ENCODE measurements around the gene BEND5.

The BEND5 gene

DNA sequence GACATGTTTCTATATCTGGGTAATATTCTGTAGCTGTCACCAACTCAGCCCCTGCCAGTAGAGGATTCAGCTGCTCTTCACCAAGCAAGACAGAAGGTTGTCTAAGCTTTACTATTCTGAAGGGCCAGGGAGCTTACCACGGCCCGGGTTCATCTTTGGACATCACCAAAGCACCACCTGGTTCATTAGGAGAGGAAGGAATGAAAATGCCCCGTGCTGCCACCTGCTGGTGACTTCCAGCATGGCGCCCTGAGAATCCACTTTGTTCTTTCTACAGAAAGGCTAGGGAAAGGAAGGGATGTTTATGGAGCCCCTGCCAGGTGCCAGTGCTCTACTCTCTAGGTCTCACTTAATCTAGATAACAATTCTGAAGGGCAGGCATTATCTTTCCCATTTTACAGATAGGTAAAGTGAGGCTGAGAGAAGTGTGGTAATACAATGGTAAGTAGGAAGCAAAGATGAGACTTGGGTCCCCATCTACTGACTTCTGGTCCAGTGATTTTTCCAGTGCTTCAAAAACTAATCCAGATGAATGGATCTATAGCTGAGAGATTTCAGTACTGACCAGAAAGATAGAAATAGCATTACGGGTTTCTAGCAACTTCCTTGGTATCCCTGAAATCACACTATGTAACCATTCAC lies 79.5 kb downstream of the BEND5 start:
- H3K9me3 ChIP-seq: no peaks in the 10 kb centered on the region
- H3K27ac ChIP-seq: no peak overlapping the region
- no peaks in the 10 kb centered on the region for H3K36me3 ChIP-seq
- H3K4me1 ChIP-seq (ENCODE audit: control insufficient read depth in 1 of 2, insufficient read depth in 1 of 2, low read depth in 1 of 2, low read length in 1 of 2): no peaks in the 10 kb centered on the region
- TF ChIP-seq CTCF (IDR thresholded peaks at IDR 0.05): peak; percentile 82
- no peak overlapping the region for H3K4me3 ChIP-seq (ENCODE audit: low read depth in 1 of 2, low read length in 1 of 2)
- no peaks in the 10 kb centered on the region for H3K27me3 ChIP-seq

DNA sequence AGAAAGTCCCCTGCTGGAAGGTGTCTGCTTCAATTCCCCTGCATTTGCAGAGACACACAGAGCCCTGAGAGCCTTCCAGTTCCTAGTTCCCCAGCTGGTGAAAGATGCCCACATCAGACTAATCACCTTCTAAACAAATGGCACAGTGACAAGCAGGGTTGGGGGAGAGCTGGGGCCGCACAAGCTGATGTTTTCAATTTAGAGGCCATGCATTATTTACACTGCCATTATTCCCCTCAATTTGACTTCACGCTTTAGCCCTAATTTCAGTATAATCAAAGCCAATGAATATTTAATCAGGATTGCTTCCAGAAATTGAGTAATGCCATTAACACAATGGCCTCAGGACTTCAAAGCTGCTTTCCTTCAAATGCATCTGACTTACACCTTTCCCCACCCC lies 81.5 kb downstream of the BEND5 start:
- no peaks in the 10 kb centered on the region for H3K9me3 ChIP-seq
- H3K4me3 ChIP-seq (ENCODE audit: low read depth in 1 of 2, low read length in 1 of 2): no peak overlapping the region
- H3K27me3 ChIP-seq: no peaks in the 10 kb centered on the region
- H3K36me3 ChIP-seq: no peaks in the 10 kb centered on the region
- TF ChIP-seq CTCF (IDR thresholded peaks at IDR 0.05): no peak
- no peak overlapping the region for H3K27ac ChIP-seq
- no peaks in the 10 kb centered on the region for H3K4me1 ChIP-seq (ENCODE audit: control insufficient read depth in 1 of 2, insufficient read depth in 1 of 2, low read depth in 1 of 2, low read length in 1 of 2)

DNA sequence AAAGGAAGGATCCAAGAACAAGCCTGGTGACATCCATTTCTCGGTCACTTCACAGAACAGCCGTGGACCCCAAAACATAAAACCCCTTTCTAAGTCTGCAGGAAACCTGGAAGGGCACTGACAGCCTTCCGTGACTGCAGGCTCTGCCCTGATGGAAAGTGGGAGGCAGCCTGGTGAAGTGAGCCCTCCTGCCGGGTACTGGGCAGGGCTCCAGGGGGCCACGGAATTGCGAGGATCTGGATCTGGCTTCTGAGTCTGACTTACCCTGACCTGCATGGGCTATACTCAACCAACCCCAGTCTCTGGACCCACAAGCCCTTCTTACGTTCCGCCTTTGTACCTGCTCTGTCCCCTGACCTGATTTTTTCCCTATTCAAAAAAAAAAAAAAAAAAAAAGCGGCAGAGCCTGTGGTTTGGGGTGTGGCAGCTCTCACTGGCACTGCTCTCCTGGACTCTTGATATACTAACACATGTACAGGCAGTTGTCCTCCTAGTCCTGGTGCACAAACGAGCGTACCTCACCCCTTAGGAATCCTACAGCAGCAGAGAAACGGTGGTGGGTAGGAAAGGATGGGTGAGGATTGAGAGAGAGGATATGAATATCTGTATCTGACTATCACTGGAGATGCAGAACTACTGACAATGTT lies 82.9 kb downstream of the BEND5 start:
- no peak overlapping the region for H3K4me3 ChIP-seq (ENCODE audit: low read depth in 1 of 2, low read length in 1 of 2)
- no peak for TF ChIP-seq CTCF (IDR thresholded peaks at IDR 0.05)

GRCh38 chr1:48693180-48693579 lies 83.5 kb downstream of the BEND5 start:
- H3K36me3 ChIP-seq: no peaks in the 10 kb centered on the region
- H3K9me3 ChIP-seq: no peaks in the 10 kb centered on the region
- TF ChIP-seq CTCF (IDR thresholded peaks at IDR 0.05): no peak
- H3K4me3 ChIP-seq (ENCODE audit: low read depth in 1 of 2, low read length in 1 of 2): no peak overlapping the region
- no peaks in the 10 kb centered on the region for H3K4me1 ChIP-seq (ENCODE audit: control insufficient read depth in 1 of 2, insufficient read depth in 1 of 2, low read depth in 1 of 2, low read length in 1 of 2)
- no peak overlapping the region for H3K27ac ChIP-seq
- no peaks in the 10 kb centered on the region for H3K27me3 ChIP-seq

More for the DNA sequence above, 82.9 kb downstream of the BEND5 start:
- H3K4me1 ChIP-seq (ENCODE audit: control insufficient read depth in 1 of 2, insufficient read depth in 1 of 2, low read depth in 1 of 2, low read length in 1 of 2): no peaks in the 10 kb centered on the region
- no peaks in the 10 kb centered on the region for H3K36me3 ChIP-seq
- no peaks in the 10 kb centered on the region for H3K27me3 ChIP-seq
- no peaks in the 10 kb centered on the region for H3K9me3 ChIP-seq
- no peak overlapping the region for H3K27ac ChIP-seq

- Histone ChIP-seq H3K4me1 (ENCODE audit: control insufficient read depth in 1 of 2, insufficient read depth in 1 of 2, low read depth in 1 of 2, low read length in 1 of 2) (no peaks in the 10 kb centered on the region), H3K4me3 (ENCODE audit: low read depth in 1 of 2, low read length in 1 of 2) (no peak overlapping the region), H3K9me3 (no peaks in the 10 kb centered on the region), H3K27ac (no peak overlapping the region), H3K36me3 (no peaks in the 10 kb centered on the region), H3K27me3 (no peaks in the 10 kb centered on the region)
- no peak for TF ChIP-seq CTCF (IDR thresholded peaks at IDR 0.05)
Observed at GRCh38 chr1:48692235-48692634, 84.5 kb downstream of the BEND5 start.
